ENCODE results near the gene SLC16A12. TPM values are rescaled to one million over a fixed set of nuclear protein-coding genes. Genes with fewer than 3 reads are reported as not detected.

Gene SLC16A12
- total and polyA plus RNA-seq, 2 of the 13 experiments (the other 11 are each of a cell fraction or from before 2014, with no cell fraction given) = 0.02 TPM; not detected in 1

DNA sequence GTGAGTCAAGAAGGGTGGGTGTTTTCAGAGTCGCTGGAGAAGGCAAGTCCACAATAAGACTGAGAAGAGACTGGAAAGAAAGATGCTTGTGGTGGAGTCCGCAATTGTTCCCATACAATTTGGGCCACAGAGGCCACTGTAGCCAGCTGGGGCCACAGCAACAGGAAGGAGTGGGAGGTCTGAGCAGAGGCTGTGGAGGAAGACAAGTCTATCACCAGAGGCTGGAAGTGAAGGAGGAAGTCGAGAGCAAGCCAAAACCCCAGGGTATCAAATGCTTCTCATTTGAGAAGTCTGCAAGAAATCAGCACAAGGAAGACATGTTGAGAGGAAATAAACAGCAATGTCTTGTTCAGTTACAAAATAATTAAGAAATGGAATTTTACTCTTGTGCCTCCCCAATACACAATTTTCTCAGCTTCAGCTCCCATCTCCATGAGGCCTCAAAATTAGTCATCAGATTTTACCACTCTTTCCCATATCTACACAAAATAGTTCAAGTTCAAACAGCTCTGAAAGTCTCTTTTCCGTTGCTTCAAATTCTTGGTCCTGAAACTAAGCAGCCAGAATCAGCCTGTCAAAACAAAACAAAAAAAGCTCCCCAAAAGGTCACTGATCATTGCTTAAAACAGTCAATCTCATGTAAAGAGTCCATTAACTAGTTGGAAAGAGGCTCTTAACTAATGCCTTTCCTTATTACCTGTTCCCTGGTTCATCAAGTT lies 31.6 kb downstream of the SLC16A12 start:
- no peaks in the 10 kb centered on the region for H3K79me2 ChIP-seq (ENCODE audit: insufficient read depth, low read length)
- ChIA-PET CTCF (ENCODE audit: low intra/inter-chr PET ratio, low total read pairs) (no interaction called here), POLR2A (no interaction called here)
- no peaks in the 10 kb centered on the region for H4K20me1 ChIP-seq (ENCODE audit: insufficient read depth, low read length)
- FAIRE-seq = no peak
- H3K9me3 ChIP-seq (ENCODE audit: low read length) = no peaks in the 10 kb centered on the region
- in situ Hi-C loops (cut with HindIII; ENCODE audit: extremely low pct_ligation_motif_present, low pct_unique_long_range_greater_than_20kb) = no loop called here
- no peaks in the 10 kb centered on the region for H3K36me3 ChIP-seq (replicated peaks in 1 of 2; ENCODE audit: control insufficient read depth in 1 of 2, insufficient read depth in 2 of 2, low read length in 2 of 2)
- H2AFZ ChIP-seq (ENCODE audit: low read length) = no peak overlapping the region
- H3K27ac ChIP-seq (ENCODE audit: extremely low read length, insufficient read depth, low read length) = no peak overlapping the region
- WGBS (ENCODE audit: low lambda C conversion rate) = 27% methylated on average over 4 of the region's 4 CpGs
- no peak for ATAC-seq
- H3K9ac ChIP-seq (ENCODE audit: insufficient read depth, low read depth, low read length) = no peak overlapping the region
- H3K27me3 ChIP-seq (ENCODE audit: control insufficient read depth in 1 of 2, insufficient read depth in 2 of 2, low read length in 2 of 2) = no peaks in the 10 kb centered on the region
- H3K4me1 ChIP-seq (ENCODE audit: insufficient read depth, low read length) = peaks cover 7% of the 10 kb centered on the region; the same call in 1 of the 2 replicates
- no peak overlapping the region for H3K4me3 ChIP-seq (replicated peaks in 1 of 3; ENCODE audit: insufficient read depth in 1 of 3, low read depth in 2 of 3, low read length in 3 of 3)
- BruUV-seq (replicated peaks) = no TSS peak
- DNase-seq (ENCODE audit: low spot score) = no peak
- H3K4me2 ChIP-seq (ENCODE audit: low read depth, low read length) = no peak overlapping the region
- intact Hi-C loops (cut with micrococcal nuclease; ENCODE audit: unreplicated experiment) = no loop called here
- TF ChIP-seq ZNF552 (CRISPR knock-in tag; IDR thresholded peaks at IDR 0.05; ENCODE audit: borderline replicate concordance) = no peak
- TF ChIP-seq, protein P1, sequence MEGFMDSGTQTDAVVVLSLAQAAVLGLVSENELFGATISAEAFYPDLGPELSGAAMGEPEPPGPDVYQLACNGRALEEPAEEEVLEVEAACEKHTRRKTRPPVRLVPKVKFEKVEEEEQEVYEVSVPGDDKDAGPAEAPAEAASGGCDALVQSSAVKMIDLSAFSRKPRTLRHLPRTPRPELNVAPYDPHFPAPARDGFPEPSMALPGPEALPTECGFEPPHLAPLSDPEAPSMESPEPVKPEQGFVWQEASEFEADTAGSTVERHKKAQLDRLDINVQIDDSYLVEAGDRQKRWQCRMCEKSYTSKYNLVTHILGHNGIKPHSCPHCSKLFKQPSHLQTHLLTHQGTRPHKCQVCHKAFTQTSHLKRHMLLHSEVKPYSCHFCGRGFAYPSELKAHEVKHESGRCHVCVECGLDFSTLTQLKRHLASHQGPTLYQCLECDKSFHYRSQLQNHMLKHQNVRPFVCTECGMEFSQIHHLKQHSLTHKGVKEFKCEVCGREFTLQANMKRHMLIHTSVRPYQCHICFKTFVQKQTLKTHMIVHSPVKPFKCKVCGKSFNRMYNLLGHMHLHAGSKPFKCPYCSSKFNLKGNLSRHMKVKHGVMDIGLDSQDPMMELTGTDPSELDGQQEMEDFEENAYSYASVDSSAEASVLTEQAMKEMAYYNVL (CRISPR knock-in tag; IDR thresholded peaks at IDR 0.05; ENCODE audit: borderline replicate concordance) = no peak
- no peak for TF ChIP-seq POGZ (CRISPR knock-in tag; IDR thresholded peaks at IDR 0.05)
- TF ChIP-seq, protein P2, sequence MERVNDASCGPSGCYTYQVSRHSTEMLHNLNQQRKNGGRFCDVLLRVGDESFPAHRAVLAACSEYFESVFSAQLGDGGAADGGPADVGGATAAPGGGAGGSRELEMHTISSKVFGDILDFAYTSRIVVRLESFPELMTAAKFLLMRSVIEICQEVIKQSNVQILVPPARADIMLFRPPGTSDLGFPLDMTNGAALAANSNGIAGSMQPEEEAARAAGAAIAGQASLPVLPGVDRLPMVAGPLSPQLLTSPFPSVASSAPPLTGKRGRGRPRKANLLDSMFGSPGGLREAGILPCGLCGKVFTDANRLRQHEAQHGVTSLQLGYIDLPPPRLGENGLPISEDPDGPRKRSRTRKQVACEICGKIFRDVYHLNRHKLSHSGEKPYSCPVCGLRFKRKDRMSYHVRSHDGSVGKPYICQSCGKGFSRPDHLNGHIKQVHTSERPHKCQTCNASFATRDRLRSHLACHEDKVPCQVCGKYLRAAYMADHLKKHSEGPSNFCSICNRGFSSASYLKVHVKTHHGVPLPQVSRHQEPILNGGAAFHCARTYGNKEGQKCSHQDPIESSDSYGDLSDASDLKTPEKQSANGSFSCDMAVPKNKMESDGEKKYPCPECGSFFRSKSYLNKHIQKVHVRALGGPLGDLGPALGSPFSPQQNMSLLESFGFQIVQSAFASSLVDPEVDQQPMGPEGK (CRISPR knock-in tag; IDR thresholded peaks at IDR 0.05) = no peak
- TF ChIP-seq DNMT1 (CRISPR knock-in tag; IDR thresholded peaks at IDR 0.05) = no peak
- TF ChIP-seq, protein P3, sequence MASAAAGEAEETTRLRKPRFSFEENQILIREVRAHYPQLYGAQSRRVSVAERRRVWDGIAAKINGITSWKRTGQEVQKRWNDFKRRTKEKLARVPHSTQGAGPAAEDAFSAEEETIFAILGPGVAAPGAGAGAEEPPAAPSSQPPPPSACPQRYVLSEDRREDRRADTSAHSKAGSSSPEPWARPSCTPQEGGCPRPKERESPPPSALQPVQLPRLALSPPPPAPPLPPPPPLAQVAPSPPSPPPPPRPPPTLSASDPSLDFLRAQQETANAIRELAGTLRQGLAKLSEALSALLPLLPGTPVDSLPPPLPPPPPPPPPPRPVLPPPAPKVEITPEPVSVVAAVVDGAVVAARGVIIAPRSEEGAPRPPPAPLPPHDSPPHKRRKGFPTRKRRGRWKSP (CRISPR knock-in tag; IDR thresholded peaks at IDR 0.05) = no peak
- TF ChIP-seq, protein P4, sequence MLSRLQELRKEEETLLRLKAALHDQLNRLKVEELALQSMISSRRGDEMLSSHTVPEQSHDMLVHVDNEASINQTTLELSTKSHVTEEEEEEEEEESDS (CRISPR knock-in tag; IDR thresholded peaks at IDR 0.05; ENCODE audit: borderline replicate concordance) = no peak
- TF ChIP-seq ZNF720 (CRISPR knock-in tag; IDR thresholded peaks at IDR 0.05) = no peak
- TF ChIP-seq, protein P5, sequence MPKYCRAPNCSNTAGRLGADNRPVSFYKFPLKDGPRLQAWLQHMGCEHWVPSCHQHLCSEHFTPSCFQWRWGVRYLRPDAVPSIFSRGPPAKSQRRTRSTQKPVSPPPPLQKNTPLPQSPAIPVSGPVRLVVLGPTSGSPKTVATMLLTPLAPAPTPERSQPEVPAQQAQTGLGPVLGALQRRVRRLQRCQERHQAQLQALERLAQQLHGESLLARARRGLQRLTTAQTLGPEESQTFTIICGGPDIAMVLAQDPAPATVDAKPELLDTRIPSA (CRISPR knock-in tag; IDR thresholded peaks at IDR 0.05; ENCODE audit: borderline replicate concordance) = no peak
- no peak for TF ChIP-seq HDAC2 (CRISPR knock-in tag; IDR thresholded peaks at IDR 0.05)
- no peak for TF ChIP-seq GFI1 (CRISPR knock-in tag; IDR thresholded peaks at IDR 0.05; ENCODE audit: borderline replicate concordance)
- no peak for TF ChIP-seq ZSCAN25 (CRISPR knock-in tag; IDR thresholded peaks at IDR 0.05)
- TF ChIP-seq AGO2 (optimal IDR thresholded peaks at IDR 0.05; ENCODE audit: low read depth, low read length) = no peak
- no peak for TF ChIP-seq SOX13 (IDR thresholded peaks at IDR 0.05)
- no peak for TF ChIP-seq SOX13 (CRISPR knock-in tag; conservative IDR thresholded peaks at IDR 0.05 in 1 of 2, IDR thresholded peaks at IDR 0.05 in 1 of 2)
- no peak for TF ChIP-seq SSRP1 (CRISPR knock-in tag; IDR thresholded peaks at IDR 0.05)
- TF ChIP-seq, protein P6, sequence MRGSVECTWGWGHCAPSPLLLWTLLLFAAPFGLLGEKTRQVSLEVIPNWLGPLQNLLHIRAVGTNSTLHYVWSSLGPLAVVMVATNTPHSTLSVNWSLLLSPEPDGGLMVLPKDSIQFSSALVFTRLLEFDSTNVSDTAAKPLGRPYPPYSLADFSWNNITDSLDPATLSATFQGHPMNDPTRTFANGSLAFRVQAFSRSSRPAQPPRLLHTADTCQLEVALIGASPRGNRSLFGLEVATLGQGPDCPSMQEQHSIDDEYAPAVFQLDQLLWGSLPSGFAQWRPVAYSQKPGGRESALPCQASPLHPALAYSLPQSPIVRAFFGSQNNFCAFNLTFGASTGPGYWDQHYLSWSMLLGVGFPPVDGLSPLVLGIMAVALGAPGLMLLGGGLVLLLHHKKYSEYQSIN (CRISPR knock-in tag; IDR thresholded peaks at IDR 0.05; ENCODE audit: borderline replicate concordance) = no peak
